Neural progenitor cell (in vitro differentiated cells): Measurements from ENCODE around the gene VWA8.

Experiments
- EZH2 ChIP-seq: fragments of 200-600 bp; sonication (generic); IDR thresholded peaks from 2 replicates; pipeline ENCODE4 v1.6.1; 2017; ENCODE audit warnings: antibody characterized with exemption, mild to moderate bottlenecking, moderate library complexity
- TF ChIP-seq, protein P1 (sequence below): fragments of 200-600 bp; sonication (generic); IDR thresholded peaks from 2 replicates; pipeline ENCODE4 v1.5.1; 2017; ENCODE audit warnings: antibody characterized with exemption, mild to moderate bottlenecking

DNA sequence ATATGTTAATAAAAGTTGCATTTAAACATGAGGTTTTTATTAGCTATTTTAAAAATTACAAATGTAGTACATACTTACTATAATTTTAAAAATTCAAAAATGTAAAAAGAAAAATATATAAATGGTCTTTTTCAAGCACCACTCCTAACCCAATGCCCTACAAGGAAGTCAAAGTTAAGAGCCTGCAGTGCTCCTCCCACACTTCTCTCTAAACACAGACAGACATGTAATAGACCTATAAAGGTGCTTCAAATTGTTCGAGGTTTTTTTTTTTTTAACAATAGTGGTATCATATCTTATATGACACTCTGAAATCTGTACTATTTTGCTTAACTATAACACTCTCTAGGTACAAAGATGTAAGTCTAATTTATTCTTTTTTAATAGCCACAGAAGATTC, 25.4 kb downstream of the VWA8 start:
- TF ChIP-seq, protein P1, sequence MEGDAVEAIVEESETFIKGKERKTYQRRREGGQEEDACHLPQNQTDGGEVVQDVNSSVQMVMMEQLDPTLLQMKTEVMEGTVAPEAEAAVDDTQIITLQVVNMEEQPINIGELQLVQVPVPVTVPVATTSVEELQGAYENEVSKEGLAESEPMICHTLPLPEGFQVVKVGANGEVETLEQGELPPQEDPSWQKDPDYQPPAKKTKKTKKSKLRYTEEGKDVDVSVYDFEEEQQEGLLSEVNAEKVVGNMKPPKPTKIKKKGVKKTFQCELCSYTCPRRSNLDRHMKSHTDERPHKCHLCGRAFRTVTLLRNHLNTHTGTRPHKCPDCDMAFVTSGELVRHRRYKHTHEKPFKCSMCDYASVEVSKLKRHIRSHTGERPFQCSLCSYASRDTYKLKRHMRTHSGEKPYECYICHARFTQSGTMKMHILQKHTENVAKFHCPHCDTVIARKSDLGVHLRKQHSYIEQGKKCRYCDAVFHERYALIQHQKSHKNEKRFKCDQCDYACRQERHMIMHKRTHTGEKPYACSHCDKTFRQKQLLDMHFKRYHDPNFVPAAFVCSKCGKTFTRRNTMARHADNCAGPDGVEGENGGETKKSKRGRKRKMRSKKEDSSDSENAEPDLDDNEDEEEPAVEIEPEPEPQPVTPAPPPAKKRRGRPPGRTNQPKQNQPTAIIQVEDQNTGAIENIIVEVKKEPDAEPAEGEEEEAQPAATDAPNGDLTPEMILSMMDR: no peak
- TF ChIP-seq EZH2: no peak
